NCI-H774 (cell line): Measurements from ENCODE around the gene HSD17B11.
"Not testable (repeated sequence)": the region's sequence is repeated elsewhere in the genome, so short reads cannot be mapped to it uniquely, and the experiment has no call there.

Experiments
- DNase-seq: peaks from one replicate; lab custom pipeline; 2025; lab: John Stamatoyannopoulos, UW

HSD17B11 gene

GRCh38 chr4:87356832-87357526 is 34.0 kb downstream of the HSD17B11 start:
- no peak for DNase-seq

- no peak for DNase-seq
Observed at GRCh38 chr4:87354168-87355102, 36.6 kb downstream of the HSD17B11 start.

GRCh38 chr4:87353592-87353991 is 37.4 kb downstream of the HSD17B11 start:
- no peak for DNase-seq

- no peak for DNase-seq
Observed at GRCh38 chr4:87345139-87345538, 45.8 kb downstream of the HSD17B11 start.

- DNase-seq, result no peak
Observed at GRCh38 chr4:87342872-87343271, 48.1 kb downstream of the HSD17B11 start.

GRCh38 chr4:87341954-87342635 is 48.9 kb downstream of the HSD17B11 start:
- not testable (repeated sequence) for DNase-seq

GRCh38 chr4:87339440-87339839 is 51.5 kb downstream of the HSD17B11 start:
- no peak for DNase-seq

- DNase-seq, result no peak
Observed at GRCh38 chr4:87337361-87337760, 53.6 kb downstream of the HSD17B11 start.

- no peak for DNase-seq
Observed at GRCh38 chr4:87333267-87333666, 57.7 kb downstream of the HSD17B11 start.

GRCh38 chr4:87330761-87331160 is 60.2 kb downstream of the HSD17B11 start:
- DNase-seq, result no peak

GRCh38 chr4:87327136-87327535 is 63.9 kb downstream of the HSD17B11 start:
- DNase-seq, result no peak

- DNase-seq, result no peak
Observed at GRCh38 chr4:87326460-87326859, 64.5 kb downstream of the HSD17B11 start.

- DNase-seq, result no peak
Observed at GRCh38 chr4:87322754-87323153, 68.2 kb downstream of the HSD17B11 start, which contains the start of gene HSD17B13. Gene HSD17B13 (minus strand): TSS chr4:87322882. CDS start chr4:87322841, 41 bp downstream.

GRCh38 chr4:87321888-87322287 is 69.1 kb downstream of the HSD17B11 start:
- DNase-seq, result no peak

GRCh38 chr4:87317527-87317926 is 73.5 kb downstream of the HSD17B11 start:
- no peak for DNase-seq

GRCh38 chr4:87316961-87317360 is 74.0 kb downstream of the HSD17B11 start:
- DNase-seq, result no peak

GRCh38 chr4:87315000-87315399 is 76.0 kb downstream of the HSD17B11 start:
- not testable (repeated sequence) for DNase-seq

GRCh38 chr4:87313756-87314155 is 77.2 kb downstream of the HSD17B11 start:
- DNase-seq, result no peak

GRCh38 chr4:87311684-87312083 is 79.3 kb downstream of the HSD17B11 start:
- no peak for DNase-seq

GRCh38 chr4:87310691-87311335 is 80.2 kb downstream of the HSD17B11 start:
- no peak for DNase-seq

GRCh38 chr4:87309625-87310024 is 81.4 kb downstream of the HSD17B11 start:
- no peak for DNase-seq

- no peak for DNase-seq
Observed at GRCh38 chr4:87306056-87306455, 84.9 kb downstream of the HSD17B11 start.
